ENCODE measurements around the gene RNU1-2. TPM values are rescaled to one million over a fixed set of nuclear protein-coding genes. Genes with fewer than 3 reads are reported as not detected.
A peak's percentile ranks its signal among the peaks of the same experiment; 100 is the strongest.

The RNU1-2 gene
- total and polyA plus RNA-seq, 10 donors, result under 0.01 to 8,075 (median 6,234) TPM; not detected in 3

- Histone ChIP-seq H3K4me3 (no peak overlapping the region), H3K9me3 (no peaks in the 10 kb centered on the region), H3K36me3 (no peaks in the 10 kb centered on the region), H3K27ac (no peak overlapping the region), H3K4me1 (peaks cover 9 to 16% (median 13%) of the 10 kb centered on the region in 6 donors), H3K27me3 (replicated peaks in 1 of 7) (peaks cover 0 to 20% (median 0%) of the 10 kb centered on the region in 7 donors)
- TF ChIP-seq POLR2A (IDR thresholded peaks at IDR 0.05) (no peak), POLR2AphosphoS5 (IDR thresholded peaks at IDR 0.05) (no peak)
- TF ChIP-seq, protein P1, sequence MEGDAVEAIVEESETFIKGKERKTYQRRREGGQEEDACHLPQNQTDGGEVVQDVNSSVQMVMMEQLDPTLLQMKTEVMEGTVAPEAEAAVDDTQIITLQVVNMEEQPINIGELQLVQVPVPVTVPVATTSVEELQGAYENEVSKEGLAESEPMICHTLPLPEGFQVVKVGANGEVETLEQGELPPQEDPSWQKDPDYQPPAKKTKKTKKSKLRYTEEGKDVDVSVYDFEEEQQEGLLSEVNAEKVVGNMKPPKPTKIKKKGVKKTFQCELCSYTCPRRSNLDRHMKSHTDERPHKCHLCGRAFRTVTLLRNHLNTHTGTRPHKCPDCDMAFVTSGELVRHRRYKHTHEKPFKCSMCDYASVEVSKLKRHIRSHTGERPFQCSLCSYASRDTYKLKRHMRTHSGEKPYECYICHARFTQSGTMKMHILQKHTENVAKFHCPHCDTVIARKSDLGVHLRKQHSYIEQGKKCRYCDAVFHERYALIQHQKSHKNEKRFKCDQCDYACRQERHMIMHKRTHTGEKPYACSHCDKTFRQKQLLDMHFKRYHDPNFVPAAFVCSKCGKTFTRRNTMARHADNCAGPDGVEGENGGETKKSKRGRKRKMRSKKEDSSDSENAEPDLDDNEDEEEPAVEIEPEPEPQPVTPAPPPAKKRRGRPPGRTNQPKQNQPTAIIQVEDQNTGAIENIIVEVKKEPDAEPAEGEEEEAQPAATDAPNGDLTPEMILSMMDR (IDR thresholded peaks at IDR 0.05 in 8 of 11, conservative IDR thresholded peaks at IDR 0.05 in 3 of 11), result no peak
- DNase-seq, result peak; percentile 54
- WGBS, 5 donors, result 88 to 97% (median 93%) methylated on average over 10 of the region's 10 CpGs
- intact Hi-C loops (cut with DNase I; ENCODE audit: low total_unique reads), result no loop called here
Measured at GRCh38 chr1:16922466-16922865, 26.7 kb downstream of the RNU1-2 start.

- no peak overlapping the region for H3K4me3 ChIP-seq
- no peaks in the 10 kb centered on the region for H3K9me3 ChIP-seq
- H3K27ac ChIP-seq, result no peak overlapping the region
- peaks cover 0 to 20% (median 0%) of the 10 kb centered on the region in 7 donors for H3K27me3 ChIP-seq (replicated peaks in 1 of 7)
- H3K36me3 ChIP-seq, result no peaks in the 10 kb centered on the region
- TF ChIP-seq POLR2AphosphoS5 (IDR thresholded peaks at IDR 0.05), result peak in 1 of 3 donors; percentile 13
- TF ChIP-seq, protein P1 (IDR thresholded peaks at IDR 0.05 in 8 of 11, conservative IDR thresholded peaks at IDR 0.05 in 3 of 11), result no peak
- peak; percentile 61 for DNase-seq
- 72 to 87% (median 81%) methylated on average over 16 to 18 of the region's 18 CpGs for WGBS, 5 donors
- intact Hi-C loops (cut with DNase I; ENCODE audit: low total_unique reads), result no loop called here
- H3K4me1 ChIP-seq, result peaks cover 9 to 16% (median 13%) of the 10 kb centered on the region in 6 donors
Measured at GRCh38 chr1:16922885-16923431, 27.2 kb downstream of the RNU1-2 start.

GRCh38 chr1:16924216-16924918 lies 28.6 kb downstream of the RNU1-2 start:
- H3K27me3 ChIP-seq (replicated peaks in 1 of 7), result peaks cover 0 to 20% (median 0%) of the 10 kb centered on the region in 7 donors

More at GRCh38 chr1:16924216-16924918, 28.6 kb downstream of the RNU1-2 start:
- Histone ChIP-seq H3K36me3 (no peaks in the 10 kb centered on the region), H3K4me1 (peaks cover 9 to 16% (median 13%) of the 10 kb centered on the region in 6 donors), H3K27ac (no peak overlapping the region), H3K4me3 (no peak overlapping the region), H3K9me3 (no peaks in the 10 kb centered on the region)
- intact Hi-C loops (cut with DNase I; ENCODE audit: low total_unique reads), result no loop called here
- WGBS, 5 donors, result 86 to 93% (median 89%) methylated on average over 22 to 23 of the region's 23 CpGs
- no peak for DNase-seq
- TF ChIP-seq POLR2A (IDR thresholded peaks at IDR 0.05), result no peak
- no peak for TF ChIP-seq POLR2AphosphoS5 (IDR thresholded peaks at IDR 0.05)
- TF ChIP-seq, protein P1 (IDR thresholded peaks at IDR 0.05 in 8 of 11, conservative IDR thresholded peaks at IDR 0.05 in 3 of 11), result no peak
